Ectodermal cell (in vitro differentiated cells): ENCODE data around the gene NDUFV3.
"Not testable (repeated sequence)": the region's sequence is repeated elsewhere in the genome, so short reads cannot be mapped to it uniquely, and the experiment has no call there.

ENCODE experiments used
- H3K27ac ChIP-seq: 2 replicates; pipeline ENCODE4 v1.7.0; 2013; ENCODE audit warnings: mild to moderate bottlenecking, low read depth, low read length; ENCODE audit not compliant: insufficient read depth, poor library complexity, severe bottlenecking
- H3K27me3 ChIP-seq: 2 replicates; pipeline ENCODE4 v1.7.0; 2013; ENCODE audit warnings: mild to moderate bottlenecking, low read length; ENCODE audit not compliant: insufficient read depth, control insufficient read depth, poor library complexity, severe bottlenecking
- H3K36me3 ChIP-seq: one replicate; pipeline ENCODE4 v1.7.0; 2013; ENCODE audit warnings: low read length; ENCODE audit not compliant: control insufficient read depth, insufficient read depth
- H3K4me1 ChIP-seq: one replicate; pipeline ENCODE4 v1.7.0; 2013; ENCODE audit warnings: low read length; ENCODE audit not compliant: control insufficient read depth, insufficient read depth
- H3K4me3 ChIP-seq: 2 replicates; pipeline ENCODE4 v1.7.0; 2013; ENCODE audit warnings: low read depth, low read length, control low read depth; ENCODE audit not compliant: insufficient read depth
- H3K9me3 ChIP-seq: 2 replicates; pipeline ENCODE4 v1.7.0; 2013; ENCODE audit warnings: mild to moderate bottlenecking, low read length, moderate library complexity; ENCODE audit not compliant: control insufficient read depth
- WGBS, 2 experiments: methylation state at CpG; one replicate each; pipeline ENCODE4 v1.1.7; 2013; ENCODE audit warnings: missing lambda C conversion rate in 2 of 2; 5-methylcytosine and 5-hydroxymethylcytosine counted together

The NDUFV3 gene

DNA sequence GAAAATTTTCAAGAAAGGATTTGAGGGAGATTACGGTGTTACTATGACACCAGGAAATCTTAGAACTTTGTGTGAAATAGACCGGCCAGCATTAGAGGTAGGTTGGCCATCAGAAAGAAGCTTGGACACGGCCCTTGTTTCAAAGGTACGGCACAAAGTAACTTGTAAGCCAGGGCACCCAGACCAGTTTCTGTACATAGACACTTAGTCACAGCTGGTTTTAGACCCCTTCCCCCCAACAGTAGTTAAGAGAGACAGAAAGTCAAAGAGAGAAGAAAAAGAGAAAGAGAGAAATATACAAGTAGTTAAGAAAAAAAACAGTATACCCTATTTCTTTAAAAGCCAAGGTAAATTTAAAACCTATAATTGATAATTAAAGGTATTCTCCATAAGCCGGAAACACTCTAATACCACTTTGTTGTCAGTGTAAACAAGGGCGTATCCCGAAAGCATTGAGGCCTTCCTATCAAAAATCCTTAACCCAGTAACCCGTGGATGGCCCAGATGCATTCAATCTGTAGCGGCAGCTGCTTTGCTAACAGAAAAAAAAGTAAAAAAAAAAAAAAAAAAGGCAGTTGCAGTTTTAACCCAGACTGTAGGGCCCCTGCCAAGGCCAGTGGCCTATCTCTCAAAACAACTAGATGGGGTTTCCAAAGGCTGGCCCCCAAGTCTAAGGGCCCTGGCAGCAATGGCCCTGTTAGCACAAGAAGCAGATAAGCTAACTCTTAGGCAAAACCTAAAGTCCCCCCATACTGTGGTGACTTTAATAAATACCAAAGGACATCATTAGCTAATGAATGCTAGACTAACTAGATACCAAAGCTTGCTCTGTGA is 40.2 kb downstream of the NDUFV3 start:
- 91 to 94% methylated on average over 9 of the region's 9 CpGs for WGBS, 2 experiments

GRCh38 chr21:42933973-42934372 is 40.9 kb downstream of the NDUFV3 start:
- not testable (repeated sequence) for H3K27me3 ChIP-seq, H3K9me3 ChIP-seq, H3K4me3 ChIP-seq, H3K27ac ChIP-seq, H3K4me1 ChIP-seq, H3K36me3 ChIP-seq
- 97% methylated on average over 12 of the region's 12 CpGs for WGBS, 2 experiments

More for the DNA sequence above, 40.2 kb downstream of the NDUFV3 start:
- not testable (repeated sequence) for H3K4me1 ChIP-seq, H3K27me3 ChIP-seq, H3K4me3 ChIP-seq, H3K36me3 ChIP-seq, H3K9me3 ChIP-seq, H3K27ac ChIP-seq

DNA sequence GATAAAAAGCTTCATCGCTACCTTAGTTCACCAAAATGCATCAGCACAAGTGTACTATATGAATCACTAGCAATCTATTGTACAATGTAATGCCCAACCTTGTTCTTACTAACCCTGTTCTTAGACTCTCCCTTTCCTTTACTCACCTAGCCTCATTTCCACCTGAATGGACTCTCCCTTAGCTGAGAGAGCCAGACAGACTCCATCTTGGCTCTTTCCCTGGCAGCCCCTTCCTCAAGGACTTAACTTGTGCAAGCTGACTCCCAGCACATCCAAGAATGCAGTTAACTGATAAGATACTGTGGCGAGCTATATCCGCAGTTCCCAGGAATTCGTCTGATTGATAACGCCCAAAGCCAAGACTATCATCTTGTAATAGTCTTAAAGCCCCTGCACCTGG is 43.3 kb downstream of the NDUFV3 start:
- not testable (repeated sequence) for H3K27me3 ChIP-seq, H3K4me3 ChIP-seq, H3K27ac ChIP-seq, H3K36me3 ChIP-seq, H3K4me1 ChIP-seq, H3K9me3 ChIP-seq
- 81 to 96% methylated on average over 5 of the region's 5 CpGs for WGBS, 2 experiments

GRCh38 chr21:42937034-42937940 is 44.2 kb downstream of the NDUFV3 start:
- not testable (repeated sequence) for H3K27ac ChIP-seq, H3K4me3 ChIP-seq, H3K27me3 ChIP-seq, H3K4me1 ChIP-seq, H3K36me3 ChIP-seq, H3K9me3 ChIP-seq
- WGBS, 2 experiments, result 70% methylated on average over 12 to 16 of the region's 16 CpGs

- Histone ChIP-seq H3K27me3 (no peaks in the 10 kb centered on the region), H3K9me3 (no peaks in the 10 kb centered on the region), H3K4me3 (no peak overlapping the region), H3K36me3 (no peaks in the 10 kb centered on the region), H3K4me1 (no peaks in the 10 kb centered on the region), H3K27ac (no peak overlapping the region)
- 91 to 93% methylated on average over 21 of the region's 21 CpGs for WGBS, 2 experiments
Observed at GRCh38 chr21:42937960-42938605, 45.0 kb downstream of the NDUFV3 start.

- not testable (repeated sequence) for H3K4me3 ChIP-seq, H3K4me1 ChIP-seq, H3K27ac ChIP-seq, H3K9me3 ChIP-seq, H3K27me3 ChIP-seq, H3K36me3 ChIP-seq
- 90% methylated on average over 6 of the region's 6 CpGs for WGBS, 2 experiments
Observed at GRCh38 chr21:42938606-42938995, 45.5 kb downstream of the NDUFV3 start.

GRCh38 chr21:42939582-42940413 is 46.7 kb downstream of the NDUFV3 start:
- no peaks in the 10 kb centered on the region for H3K27me3 ChIP-seq
- H3K27ac ChIP-seq, result no peak overlapping the region
- H3K4me1 ChIP-seq, result no peaks in the 10 kb centered on the region
- no peak overlapping the region for H3K4me3 ChIP-seq
- WGBS, 2 experiments, result 87 to 88% methylated on average over 16 of the region's 16 CpGs
- no peaks in the 10 kb centered on the region for H3K9me3 ChIP-seq
- no peaks in the 10 kb centered on the region for H3K36me3 ChIP-seq

- Histone ChIP-seq H3K4me1 (no peaks in the 10 kb centered on the region), H3K9me3 (no peaks in the 10 kb centered on the region), H3K36me3 (no peaks in the 10 kb centered on the region), H3K27me3 (no peaks in the 10 kb centered on the region), H3K4me3 (no peak overlapping the region), H3K27ac (no peak overlapping the region)
- 93 to 95% methylated on average over 6 of the region's 6 CpGs for WGBS, 2 experiments
Observed at GRCh38 chr21:42941696-42942085, 48.6 kb downstream of the NDUFV3 start.

GRCh38 chr21:42942244-42942643 is 49.1 kb downstream of the NDUFV3 start:
- H3K36me3 ChIP-seq, result no peaks in the 10 kb centered on the region
- WGBS, 2 experiments, result 79 to 80% methylated on average over 6 of the region's 6 CpGs
- H3K4me3 ChIP-seq, result no peak overlapping the region
- H3K27ac ChIP-seq, result no peak overlapping the region
- no peaks in the 10 kb centered on the region for H3K9me3 ChIP-seq
- H3K27me3 ChIP-seq, result no peaks in the 10 kb centered on the region
- no peaks in the 10 kb centered on the region for H3K4me1 ChIP-seq
